IPS-18c (cell line): ENCODE data around the gene SASH3.

Experiments used
- H3K4me3 ChIP-seq: 2 replicates; pipeline ENCODE4 v1.7.0; 2013; ENCODE audit warnings: low read depth, mild to moderate bottlenecking, low read length, moderate library complexity; ENCODE audit not compliant: insufficient read depth
- H3K9me3 ChIP-seq: one replicate; pipeline ENCODE4 v1.6.1; 2013; ENCODE audit warnings: mild to moderate bottlenecking, low read length, moderate library complexity; ENCODE audit not compliant: control insufficient read depth, insufficient read depth

SASH3 gene

DNA sequence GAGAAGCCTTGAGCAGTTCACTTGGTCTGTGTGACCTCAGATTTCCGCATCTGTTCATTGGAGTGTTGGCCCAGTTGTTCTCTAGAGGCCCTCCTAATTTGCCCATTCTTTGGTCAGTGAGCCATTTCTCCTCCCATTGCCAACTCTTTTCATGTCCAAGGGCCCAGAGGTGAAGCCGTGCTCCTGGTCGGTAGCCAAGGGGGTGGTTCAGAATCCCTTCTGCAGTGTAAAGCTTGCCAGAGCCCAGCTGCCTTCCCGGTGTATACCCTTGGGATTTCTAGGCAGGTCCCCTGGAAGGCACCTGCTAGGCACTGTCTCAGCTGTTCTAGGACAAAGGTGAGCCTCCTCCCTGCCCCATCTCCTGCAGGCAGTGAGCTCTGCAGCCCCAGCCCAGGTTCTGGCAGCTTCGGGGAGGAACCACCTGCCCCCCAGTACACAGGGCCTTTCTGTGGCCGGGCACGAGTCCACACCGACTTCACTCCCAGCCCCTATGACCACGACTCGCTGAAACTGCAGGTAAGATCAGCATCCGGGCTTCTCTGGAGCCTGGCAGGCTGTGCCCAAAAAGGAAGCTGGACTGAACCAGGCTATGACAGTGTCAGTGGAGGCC, 12.3 kb downstream of the SASH3 start:
- H3K9me3 ChIP-seq = peaks cover 9% of the 10 kb centered on the region

DNA sequence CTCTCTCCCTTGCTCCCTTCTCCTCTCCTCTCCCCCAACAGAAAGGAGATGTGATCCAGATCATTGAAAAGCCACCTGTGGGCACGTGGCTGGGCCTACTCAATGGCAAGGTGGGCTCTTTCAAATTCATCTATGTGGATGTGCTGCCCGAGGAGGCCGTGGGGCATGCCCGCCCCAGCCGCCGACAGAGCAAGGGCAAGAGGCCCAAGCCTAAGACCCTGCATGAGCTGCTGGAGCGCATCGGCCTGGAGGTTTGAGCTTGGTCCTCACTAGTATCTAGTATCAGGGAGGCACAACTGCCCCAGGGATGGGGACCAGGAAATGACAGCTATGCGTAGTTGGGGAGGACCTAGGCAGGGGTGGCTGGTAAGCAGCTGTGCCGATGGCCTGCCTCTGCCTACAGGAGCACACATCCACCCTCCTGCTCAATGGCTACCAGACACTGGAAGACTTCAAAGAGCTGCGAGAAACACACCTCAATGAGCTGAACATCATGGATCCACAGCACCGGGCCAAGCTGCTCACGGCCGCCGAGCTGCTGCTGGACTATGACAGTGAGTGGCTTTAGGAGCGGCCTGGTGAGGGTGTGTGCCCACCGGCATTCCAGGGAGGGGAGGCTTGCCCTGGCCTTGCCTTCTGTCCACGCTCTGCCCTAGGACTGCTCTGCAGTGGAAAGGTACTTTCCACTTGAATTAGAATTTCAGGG, 13.0 kb downstream of the SASH3 start:
- H3K9me3 ChIP-seq = peaks cover 12% of the 10 kb centered on the region
- no peak overlapping the region; the same call in 1 of the 2 replicates for H3K4me3 ChIP-seq

More for the DNA sequence above, 12.3 kb downstream of the SASH3 start:
- no peak overlapping the region for H3K4me3 ChIP-seq

DNA sequence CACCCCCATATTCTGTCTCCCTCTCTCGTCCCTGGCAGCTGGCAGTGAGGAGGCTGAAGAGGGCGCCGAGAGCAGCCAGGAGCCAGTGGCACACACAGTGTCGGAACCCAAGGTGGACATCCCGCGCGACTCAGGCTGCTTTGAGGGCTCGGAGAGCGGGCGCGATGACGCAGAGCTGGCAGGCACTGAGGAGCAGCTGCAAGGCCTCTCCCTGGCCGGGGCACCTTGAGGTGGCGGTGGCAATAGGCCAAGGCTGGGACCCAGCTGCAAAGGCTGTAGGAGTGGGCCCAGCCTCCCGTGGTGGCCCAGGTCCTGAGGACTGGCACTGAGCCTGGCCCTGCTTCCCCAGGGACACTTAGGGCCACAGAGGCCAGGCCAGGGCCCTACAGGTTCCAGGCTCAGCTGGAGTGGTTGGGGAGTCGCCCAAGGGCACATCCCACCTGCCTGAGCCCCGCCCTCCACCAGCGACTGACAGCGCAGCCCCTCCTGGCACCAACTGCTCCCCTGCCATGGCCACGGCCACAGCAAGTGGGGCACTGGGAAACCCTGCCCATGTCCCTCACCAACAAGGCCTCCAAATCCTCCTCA, 13.9 kb downstream of the SASH3 start:
- peaks cover 12% of the 10 kb centered on the region for H3K9me3 ChIP-seq
- no peak overlapping the region for H3K4me3 ChIP-seq

DNA sequence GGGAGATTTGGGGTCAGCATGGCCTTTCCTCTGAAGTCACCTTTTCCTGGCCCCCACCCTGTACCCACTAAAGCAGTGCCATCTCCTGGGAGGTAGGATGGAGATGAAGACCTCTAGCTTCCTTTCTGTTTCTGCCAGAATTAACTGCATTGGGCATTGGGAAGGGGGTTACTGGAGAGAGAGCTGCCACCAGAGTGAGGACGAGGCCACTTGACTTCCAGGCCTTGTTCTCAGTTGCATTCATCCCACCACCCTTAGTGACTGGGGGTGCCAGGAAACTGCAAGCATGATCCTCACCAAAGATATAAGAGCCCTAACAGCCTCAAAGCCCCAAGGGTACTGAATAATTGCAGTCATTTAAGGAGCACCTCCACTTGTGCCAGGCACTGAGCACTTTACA, 15.8 kb downstream of the SASH3 start:
- Histone ChIP-seq H3K9me3 (peaks cover 12% of the 10 kb centered on the region), H3K4me3 (no peak overlapping the region)

DNA sequence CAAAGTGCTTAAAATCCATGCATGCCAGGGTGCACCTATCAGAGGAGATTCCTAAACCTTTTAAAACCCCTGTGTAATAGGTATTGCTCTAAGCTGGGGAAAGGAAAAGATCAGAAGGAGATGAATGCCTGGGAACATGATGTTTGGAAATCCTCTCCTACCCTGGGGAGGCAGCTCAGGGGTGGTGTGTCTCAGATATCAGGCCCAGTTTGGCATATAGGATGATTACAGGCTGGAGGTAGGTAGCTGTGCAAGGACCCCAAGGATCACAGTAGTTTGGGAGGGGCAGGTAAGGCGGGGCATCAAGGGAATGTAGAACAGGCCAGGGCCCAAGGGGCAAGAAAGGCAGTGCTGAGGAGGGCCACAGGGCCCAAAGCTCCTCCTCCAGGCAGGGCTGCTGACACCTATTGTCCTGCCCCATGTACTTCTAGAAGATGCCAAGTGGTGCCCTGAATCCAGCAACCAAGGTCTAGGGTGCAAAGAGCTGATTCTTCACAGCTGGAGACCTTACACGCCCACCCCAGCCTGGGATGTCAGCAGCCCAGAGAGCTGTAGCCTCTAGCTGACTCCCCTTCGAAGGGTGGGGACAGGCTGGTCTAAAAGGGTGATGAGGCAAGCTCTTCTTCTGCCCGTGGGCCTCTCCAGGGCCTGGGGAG, 17.6 kb downstream of the SASH3 start:
- peaks cover 10% of the 10 kb centered on the region for H3K9me3 ChIP-seq
- no peak overlapping the region for H3K4me3 ChIP-seq

DNA sequence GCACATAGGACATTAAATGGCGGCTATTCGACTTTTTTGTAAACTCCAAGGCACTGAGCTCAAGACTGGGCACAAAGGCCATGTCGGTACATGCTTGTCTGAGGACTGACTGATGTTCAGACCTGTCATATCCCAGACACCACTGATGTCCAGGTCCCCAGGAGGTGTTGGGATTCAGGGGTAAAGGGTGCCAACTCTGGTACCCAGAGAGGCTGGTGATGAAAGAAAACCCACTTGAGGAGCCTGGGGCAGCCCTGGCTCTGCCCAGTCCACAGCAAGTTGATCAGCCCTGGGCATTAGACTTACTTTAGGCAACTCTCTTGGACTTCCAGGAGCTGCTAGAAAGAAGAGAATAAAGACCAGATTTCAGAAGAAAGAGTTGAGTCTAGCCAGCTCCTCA, 18.7 kb downstream of the SASH3 start:
- Histone ChIP-seq H3K4me3 (no peak overlapping the region), H3K9me3 (peaks cover 7% of the 10 kb centered on the region)

DNA sequence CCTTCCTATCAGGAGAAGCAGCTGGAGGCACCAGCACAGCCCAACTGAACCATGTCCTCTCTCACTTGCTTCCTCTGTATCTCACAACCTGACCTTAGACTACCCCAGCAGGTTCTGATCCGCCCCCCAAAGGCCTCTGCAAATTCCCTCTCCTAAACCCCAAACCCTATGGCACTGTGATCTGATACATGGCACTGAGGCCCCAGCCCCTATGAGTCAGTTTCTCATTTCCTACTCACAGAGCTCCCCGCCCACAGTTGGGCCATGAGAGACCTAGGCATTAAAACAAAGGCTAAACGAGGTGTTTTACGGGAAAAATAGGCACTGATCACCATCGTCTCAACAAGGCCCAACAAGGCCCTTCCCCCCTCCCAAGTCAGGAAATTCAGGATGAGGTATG, 19.1 kb downstream of the SASH3 start:
- peaks cover 7% of the 10 kb centered on the region for H3K9me3 ChIP-seq

DNA sequence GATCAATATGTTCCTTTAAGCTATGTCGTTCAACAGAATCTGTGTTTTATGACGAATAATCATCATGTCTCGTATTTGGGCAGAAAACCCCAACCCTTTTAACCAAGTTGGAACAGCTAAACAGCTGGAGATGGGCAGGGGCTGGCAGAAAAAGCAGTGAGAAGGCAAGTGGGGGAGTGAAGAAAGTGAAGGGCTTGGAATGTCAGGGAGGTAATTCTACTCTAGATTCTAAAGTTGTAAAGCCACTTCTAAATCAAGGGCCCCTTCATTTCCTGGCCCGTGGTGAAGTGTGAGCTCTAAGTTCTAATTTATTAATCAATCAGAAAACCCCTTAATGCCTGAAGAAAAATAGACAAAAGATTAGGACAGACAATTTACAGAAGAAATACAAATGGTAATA, 20.4 kb downstream of the SASH3 start:
- Histone ChIP-seq H3K9me3 (peaks cover 7% of the 10 kb centered on the region), H3K4me3 (no peak overlapping the region)

More for the DNA sequence above, 19.1 kb downstream of the SASH3 start:
- H3K4me3 ChIP-seq = no peak overlapping the region

DNA sequence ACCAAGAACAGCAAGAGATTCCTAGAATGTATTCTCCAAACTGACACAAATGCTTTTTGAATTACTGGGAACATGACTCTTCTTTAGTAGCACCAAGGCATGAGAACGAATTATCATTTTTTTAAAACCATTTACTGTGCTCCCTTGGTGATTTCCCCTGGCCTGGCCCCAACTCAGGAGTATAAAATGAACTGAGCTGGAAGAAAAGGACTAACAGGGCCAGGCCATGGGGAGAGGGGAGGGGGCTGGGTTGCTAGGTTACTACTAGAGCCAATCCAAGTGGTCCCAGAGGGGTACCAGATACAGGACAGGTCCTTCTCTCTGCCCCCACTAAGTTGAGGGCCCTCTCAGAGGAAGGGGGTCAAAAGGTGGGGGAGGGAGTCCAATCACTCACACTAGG, 23.1 kb downstream of the SASH3 start:
- no peak overlapping the region for H3K4me3 ChIP-seq
- H3K9me3 ChIP-seq = peaks cover 6% of the 10 kb centered on the region

DNA sequence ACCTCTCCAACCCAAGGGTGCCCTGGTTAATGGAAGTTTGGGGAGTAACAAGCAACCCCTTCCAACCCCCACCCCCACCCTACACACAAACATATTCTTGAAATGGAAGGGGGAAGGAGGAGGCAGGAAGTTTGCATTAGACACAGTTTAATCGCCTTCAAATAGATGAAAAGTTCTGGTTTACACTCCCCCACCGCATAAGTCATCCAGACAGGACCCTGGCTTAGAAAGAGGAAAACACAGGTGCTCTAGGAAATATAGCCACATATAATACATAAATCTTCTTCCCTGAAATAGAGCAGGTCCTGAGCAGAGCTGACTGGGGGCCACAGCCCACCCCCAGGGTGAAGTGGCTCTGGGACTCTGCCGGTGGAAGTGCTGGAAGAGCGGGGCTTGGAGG, 25.1 kb downstream of the SASH3 start:
- peaks cover 3% of the 10 kb centered on the region for H3K9me3 ChIP-seq
- no peak overlapping the region for H3K4me3 ChIP-seq

DNA sequence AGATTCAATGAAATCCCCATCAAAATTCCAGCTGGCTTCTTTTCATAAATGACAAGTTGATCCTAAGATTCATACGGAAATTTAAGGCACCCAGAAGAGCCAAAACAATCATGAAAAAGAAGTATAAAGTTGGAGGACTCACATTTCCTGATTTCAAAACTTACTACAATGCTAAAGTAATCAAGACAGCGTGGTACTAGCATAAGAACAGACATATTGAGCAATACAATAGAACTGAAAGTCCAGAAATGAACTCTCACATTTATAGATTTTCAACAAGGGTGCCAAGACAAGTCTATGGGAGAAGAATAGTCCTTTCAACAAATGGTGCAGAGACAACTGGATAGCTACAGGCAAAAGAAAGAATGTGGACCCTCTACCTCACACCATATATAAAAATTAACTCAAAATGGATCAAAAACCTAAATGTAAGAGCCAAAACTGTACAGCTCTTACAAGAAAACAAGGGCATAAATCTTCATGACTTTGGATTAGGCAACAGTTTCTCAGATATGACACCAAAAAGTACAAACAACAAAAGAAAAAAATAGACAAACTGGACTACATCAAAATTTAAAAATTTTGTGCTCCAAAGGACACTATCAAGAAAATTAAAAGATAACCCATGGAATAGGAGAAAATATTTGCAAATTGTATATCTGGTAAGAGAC, 28.5 kb downstream of the SASH3 start:
- H3K4me3 ChIP-seq = no peak overlapping the region
- H3K9me3 ChIP-seq = peaks cover 3% of the 10 kb centered on the region

DNA sequence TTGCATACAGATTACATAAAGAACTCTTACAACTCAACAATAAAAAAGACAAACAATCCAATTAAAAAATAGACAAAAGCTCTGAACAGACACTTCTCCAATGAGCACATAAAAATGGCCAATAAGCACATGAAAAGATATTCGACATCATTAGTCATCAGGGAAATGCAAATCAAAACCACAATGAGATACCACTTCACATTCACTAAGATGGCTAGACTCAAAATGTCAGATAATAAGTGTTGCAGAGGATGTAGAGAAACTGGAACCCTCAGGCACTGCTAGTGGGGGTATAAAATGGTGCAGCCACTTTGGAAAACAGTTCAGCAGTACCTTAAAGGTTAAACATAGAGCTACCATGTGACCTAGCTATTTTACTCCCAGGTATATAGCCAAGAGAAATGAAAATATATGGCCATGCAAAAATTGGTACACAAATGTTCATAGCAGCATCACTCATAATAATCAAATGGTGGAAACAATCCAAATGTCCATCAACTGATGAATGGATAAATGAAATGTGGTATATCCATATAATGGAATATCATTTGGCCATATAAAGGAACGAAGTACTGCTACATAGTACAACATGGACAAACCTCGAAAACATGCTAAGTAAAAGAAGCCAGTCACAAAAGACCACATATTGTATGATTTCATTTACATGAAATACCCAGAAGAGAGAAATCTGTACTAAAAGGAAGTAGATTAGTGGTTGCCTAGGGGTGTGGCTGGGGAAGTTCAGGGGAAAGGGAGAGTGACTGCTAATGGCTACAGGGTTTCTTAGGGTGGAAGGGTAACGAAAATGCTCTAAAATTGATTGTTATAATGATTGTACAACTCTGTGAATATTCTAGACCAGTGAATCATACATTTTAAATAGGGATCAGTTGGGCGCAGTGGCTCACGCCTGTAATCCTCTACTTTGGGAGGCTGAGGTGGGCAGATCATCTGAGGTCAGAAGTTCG, 29.4 kb downstream of the SASH3 start:
- peaks cover 3% of the 10 kb centered on the region for H3K9me3 ChIP-seq
- H3K4me3 ChIP-seq = no peak overlapping the region

DNA sequence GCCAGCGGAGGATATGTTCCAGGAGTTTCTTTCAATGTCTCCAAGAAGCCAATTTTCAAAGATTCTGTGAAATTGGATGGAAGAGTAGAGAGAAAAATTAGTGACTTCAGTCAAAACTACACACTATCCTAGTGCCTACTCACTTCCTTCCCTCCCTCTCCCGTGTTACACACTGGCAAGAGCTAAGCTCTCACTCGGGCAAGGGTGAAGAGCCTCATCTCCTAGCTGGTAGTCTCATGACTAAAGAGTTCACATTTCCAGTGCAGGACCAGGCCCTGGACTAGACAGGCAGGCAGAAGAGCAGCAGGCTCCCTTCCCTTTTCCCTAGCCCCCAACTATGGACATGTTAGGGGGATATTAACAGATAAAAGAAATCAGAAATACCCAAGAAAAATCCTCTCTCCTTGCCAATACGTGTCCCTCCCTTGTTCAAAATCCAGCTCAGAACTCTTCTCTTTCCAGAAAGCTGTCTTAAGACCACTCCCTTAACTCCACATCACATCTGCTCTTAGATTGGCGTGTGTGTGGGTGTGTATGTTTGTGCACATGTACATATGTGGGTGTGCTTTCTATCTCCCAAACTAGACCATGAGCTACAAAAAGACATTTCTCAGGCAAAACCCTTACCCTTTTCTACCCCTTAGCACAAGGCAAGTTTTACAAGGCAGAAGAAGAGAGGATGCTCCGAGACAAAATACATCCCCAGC, 34.1 kb downstream of the SASH3 start:
- Histone ChIP-seq H3K9me3 (no peaks in the 10 kb centered on the region), H3K4me3 (no peak overlapping the region)

DNA sequence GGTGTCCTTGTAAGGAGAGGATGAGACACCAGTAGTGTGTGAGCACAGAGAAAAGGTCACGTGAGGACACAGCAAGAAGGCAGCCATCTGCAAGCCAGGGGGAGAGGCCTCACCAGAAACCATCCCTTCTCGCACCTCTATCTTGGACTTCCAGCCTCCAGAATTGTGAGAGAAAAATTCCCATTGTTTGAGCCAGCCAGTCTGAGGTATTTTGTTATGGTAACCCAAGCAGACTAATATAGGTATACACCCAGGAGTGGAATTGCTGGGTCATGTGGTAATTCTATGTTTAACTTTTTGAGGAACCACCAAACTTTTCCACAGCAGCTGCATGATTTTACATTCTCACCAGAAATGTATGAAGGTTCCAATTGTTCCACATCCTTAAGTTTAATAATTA, 38.4 kb downstream of the SASH3 start:
- Histone ChIP-seq H3K4me3 (peak overlapping the region; percentile 12; the same call in 1 of the 2 replicates), H3K9me3 (no peaks in the 10 kb centered on the region)

DNA sequence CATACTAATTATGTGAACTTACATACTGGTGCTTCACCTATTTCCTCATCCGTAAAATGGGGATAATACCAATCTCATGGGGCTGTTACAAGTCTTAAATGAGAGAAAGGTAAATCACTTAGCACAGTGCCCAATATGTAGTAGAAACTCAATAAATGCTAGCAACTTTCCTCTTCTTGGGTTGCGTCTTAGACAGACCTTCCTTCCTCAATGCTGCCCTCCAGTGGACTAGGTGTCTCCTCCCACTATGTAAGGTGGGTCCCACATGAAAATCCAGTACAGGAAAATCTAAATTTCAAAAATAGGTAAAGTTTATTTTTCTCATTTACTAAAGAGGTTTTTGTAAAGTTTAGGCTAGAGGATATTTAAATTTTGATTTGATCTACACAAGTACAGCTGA, 43.4 kb downstream of the SASH3 start:
- H3K9me3 ChIP-seq = peaks cover 2% of the 10 kb centered on the region
- H3K4me3 ChIP-seq = no peak overlapping the region

DNA sequence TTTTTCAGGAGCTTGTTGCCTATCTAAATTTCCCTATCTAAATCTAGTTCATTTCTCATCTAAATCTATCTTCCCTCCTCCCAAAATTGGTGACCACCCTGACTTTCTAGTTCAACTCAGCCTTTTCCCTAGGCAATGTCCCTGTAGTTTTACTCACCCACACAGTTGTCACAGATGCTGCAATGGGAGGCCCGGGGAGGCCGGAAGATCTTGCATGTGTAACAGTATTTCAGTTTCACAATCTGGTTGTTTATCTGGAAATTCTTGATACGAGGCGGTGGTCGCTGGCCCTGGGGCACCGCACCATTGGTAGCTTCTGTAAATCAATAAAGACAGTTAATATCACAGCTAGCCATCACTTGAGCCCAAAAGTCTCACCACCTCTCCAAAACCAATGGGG, 43.8 kb downstream of the SASH3 start:
- H3K4me3 ChIP-seq = no peak overlapping the region
- peaks cover 2% of the 10 kb centered on the region for H3K9me3 ChIP-seq
